SK-N-MC (cell line): ENCODE measurements around the gene LRRC10B.
"Not testable (repeated sequence)": the region's sequence is repeated elsewhere in the genome, so short reads cannot be mapped to it uniquely, and the experiment has no call there.

Experiments used
- DNase-seq: peaks from one replicate; pipeline ENCODE4 v3.0.0-alpha.2; 2011; ENCODE audit warnings: low read depth, low spot score
- H3K27ac ChIP-seq: fragments of 200-600 bp; sonication (generic); 2 replicates; pipeline ENCODE4 v1.5.1; 2016; ENCODE audit warnings: mixed run types
- H3K36me3 ChIP-seq: fragments of 200-600 bp; sonication (generic); 2 replicates; pipeline ENCODE4 v1.6.1; 2017; ENCODE audit warnings: antibody characterized with exemption, low read length, mixed read lengths; ENCODE audit not compliant: insufficient read depth
- H3K4me3 ChIP-seq: fragments of 200-600 bp; sonication (generic); 2 replicates; pipeline ENCODE4 v1.5.1; 2016
- H3K9ac ChIP-seq: fragments of 200-600 bp; sonication (generic); 2 replicates; pipeline ENCODE4 v1.8.0; 2017; ENCODE audit warnings: mixed run types, mixed read lengths; ENCODE audit not compliant: insufficient read length
- H3K9me3 ChIP-seq: fragments of 200-600 bp; sonication (generic); 2 replicates; pipeline ENCODE4 v1.6.1; 2017; ENCODE audit warnings: low read depth, mild to moderate bottlenecking, antibody characterized with exemption, low read length, moderate library complexity, mixed read lengths
- EZH2 ChIP-seq: fragments of 200-600 bp; sonication (generic); IDR thresholded peaks from one replicate; pipeline ENCODE4 v1.6.1; 2017; ENCODE audit warnings: antibody characterized with exemption
- FOXP2 ChIP-seq: optimal IDR thresholded peaks from 2 replicates; pipeline ENCODE3; 2011; ENCODE audit warnings: mild to moderate bottlenecking, moderate library complexity; ENCODE audit not compliant: insufficient read depth; ENCODE audit errors: extremely low read length, control extremely low read depth
- POLR2AphosphoS5 ChIP-seq: IDR thresholded peaks from 2 replicates; pipeline ENCODE4 v1.6.1; 2012; ENCODE audit warnings: mild to moderate bottlenecking, low read depth, low read length, borderline replicate concordance

The LRRC10B gene

GRCh38 chr11:61507962-61508861 is at the start of gene LRRC10B:
Gene LRRC10B, plus strand, starts transcription at chr11:61508749. Its CDS starts 250 bp downstream, at chr11:61508999.
- DNase-seq: no peak
- Histone ChIP-seq H3K9ac (no peak within 1 kb of the TSS), H3K36me3 (no peaks in the 10 kb centered on the region), H3K4me3 (peak within 1 kb of the TSS; percentile 80), H3K9me3 (no peaks in the 10 kb centered on the region), H3K27ac (no peak within 1 kb of the TSS)
- TF ChIP-seq POLR2AphosphoS5 (peak; percentile 37), EZH2 (no peak)

GRCh38 chr11:61460474-61460881 is 48.1 kb upstream of the LRRC10B start:
- TF ChIP-seq POLR2AphosphoS5 (no peak), FOXP2 (no peak), EZH2 (no peak)
- Histone ChIP-seq H3K27ac (no peak overlapping the region), H3K36me3 (no peaks in the 10 kb centered on the region), H3K4me3 (no peak overlapping the region), H3K9ac (no peak overlapping the region), H3K9me3 (no peaks in the 10 kb centered on the region)
- DNase-seq: no peak

GRCh38 chr11:61460986-61461385 is 47.6 kb upstream of the LRRC10B start:
- H3K9me3 ChIP-seq: no peaks in the 10 kb centered on the region
- no peak for DNase-seq
- H3K4me3 ChIP-seq: no peak overlapping the region
- H3K36me3 ChIP-seq: no peaks in the 10 kb centered on the region
- H3K9ac ChIP-seq: no peak overlapping the region
- TF ChIP-seq EZH2: no peak
- no peak for TF ChIP-seq POLR2AphosphoS5
- no peak for TF ChIP-seq FOXP2
- H3K27ac ChIP-seq: no peak overlapping the region

GRCh38 chr11:61467602-61468001 is 40.9 kb upstream of the LRRC10B start:
- not testable (repeated sequence) for H3K36me3 ChIP-seq, H3K27ac ChIP-seq, H3K9me3 ChIP-seq, DNase-seq, H3K4me3 ChIP-seq, H3K9ac ChIP-seq

GRCh38 chr11:61468002-61468401 is 40.5 kb upstream of the LRRC10B start:
- no peaks in the 10 kb centered on the region for H3K9me3 ChIP-seq
- H3K27ac ChIP-seq: no peak overlapping the region
- H3K36me3 ChIP-seq: no peaks in the 10 kb centered on the region
- H3K9ac ChIP-seq: no peak overlapping the region
- no peak overlapping the region for H3K4me3 ChIP-seq
- no peak for TF ChIP-seq EZH2
- TF ChIP-seq POLR2AphosphoS5: no peak
- TF ChIP-seq FOXP2: no peak
- no peak for DNase-seq

GRCh38 chr11:61472282-61472681 is 36.3 kb upstream of the LRRC10B start:
- Histone ChIP-seq H3K36me3 (no peaks in the 10 kb centered on the region), H3K27ac (no peak overlapping the region), H3K9ac (no peak overlapping the region), H3K4me3 (no peak overlapping the region), H3K9me3 (no peaks in the 10 kb centered on the region)
- no peak for DNase-seq
- no peak for TF ChIP-seq POLR2AphosphoS5
- TF ChIP-seq FOXP2: no peak
- no peak for TF ChIP-seq EZH2

GRCh38 chr11:61472868-61473267 is 35.7 kb upstream of the LRRC10B start:
- no peaks in the 10 kb centered on the region for H3K36me3 ChIP-seq
- no peak overlapping the region for H3K9ac ChIP-seq
- no peak overlapping the region for H3K4me3 ChIP-seq
- no peak overlapping the region for H3K27ac ChIP-seq
- TF ChIP-seq EZH2 (no peak), POLR2AphosphoS5 (no peak), FOXP2 (no peak)
- DNase-seq: no peak
- H3K9me3 ChIP-seq: no peaks in the 10 kb centered on the region

- no peak for DNase-seq
- Histone ChIP-seq H3K27ac (no peak overlapping the region), H3K36me3 (no peaks in the 10 kb centered on the region), H3K9ac (no peak overlapping the region), H3K4me3 (no peak overlapping the region), H3K9me3 (no peaks in the 10 kb centered on the region)
- no peak for TF ChIP-seq FOXP2
- no peak for TF ChIP-seq POLR2AphosphoS5
- TF ChIP-seq EZH2: no peak
Observed at GRCh38 chr11:61473370-61474012, 35.1 kb upstream of the LRRC10B start.

GRCh38 chr11:61474013-61474643 is 34.4 kb upstream of the LRRC10B start:
- Histone ChIP-seq H3K9ac (no peak overlapping the region), H3K4me3 (no peak overlapping the region), H3K36me3 (no peaks in the 10 kb centered on the region), H3K9me3 (no peaks in the 10 kb centered on the region), H3K27ac (no peak overlapping the region)
- TF ChIP-seq FOXP2: no peak
- no peak for TF ChIP-seq POLR2AphosphoS5
- TF ChIP-seq EZH2: no peak
- no peak for DNase-seq
